CD4-positive, alpha-beta T cell treated with Interleukin-6 for 4 hours (primary cell): Measurements from ENCODE around the gene ACOT12.
"Not testable (repeated sequence)": the region's sequence is repeated elsewhere in the genome, so short reads cannot be mapped to it uniquely, and the experiment has no call there.

ENCODE experiments used
- DNase-seq: peaks from one replicate; pipeline ENCODE4 v3.0.0-alpha.2; 2020; ENCODE audit warnings: mixed read lengths

ACOT12 gene

DNA sequence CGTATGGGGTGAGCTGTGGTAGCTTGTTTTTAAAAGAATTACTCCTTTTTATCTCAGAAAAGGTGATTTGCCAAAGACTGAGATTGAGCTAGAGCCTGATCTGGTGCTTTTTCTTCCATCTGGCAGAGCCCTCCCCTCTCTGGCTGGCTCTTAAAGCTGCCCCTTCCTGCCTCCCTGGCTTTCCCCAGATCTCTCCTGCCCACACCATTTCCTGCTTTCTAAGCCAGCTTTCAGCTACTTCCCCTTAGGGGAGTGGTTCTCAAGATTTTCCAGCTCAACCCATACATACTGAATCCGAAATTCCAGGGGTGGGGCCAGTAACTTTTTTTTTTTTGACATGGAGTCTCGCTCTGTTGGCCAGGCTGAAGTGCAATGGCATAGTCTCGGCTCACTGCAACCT is 4.8 kb upstream of the ACOT12 start:
- DNase-seq = no peak

DNA sequence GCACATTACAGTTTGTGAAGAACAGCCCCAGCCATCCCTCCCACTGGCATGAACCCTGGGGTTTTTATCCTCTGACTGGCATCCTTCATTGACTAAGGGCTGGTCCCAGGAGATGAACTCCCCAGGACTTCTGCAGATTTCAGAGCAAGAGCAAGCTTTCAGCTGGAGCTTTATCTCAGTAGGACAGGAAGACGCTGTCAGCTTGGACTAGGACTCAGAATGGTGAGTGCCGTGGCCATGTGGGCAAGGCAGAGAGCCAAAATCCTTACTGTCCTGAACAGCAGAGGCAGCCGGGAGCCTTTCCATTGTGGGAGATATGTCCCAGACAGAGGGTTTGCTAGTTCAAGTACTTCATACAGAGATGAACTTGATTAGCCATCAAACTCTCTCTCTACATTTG is 3.2 kb upstream of the ACOT12 start:
- no peak for DNase-seq

DNA sequence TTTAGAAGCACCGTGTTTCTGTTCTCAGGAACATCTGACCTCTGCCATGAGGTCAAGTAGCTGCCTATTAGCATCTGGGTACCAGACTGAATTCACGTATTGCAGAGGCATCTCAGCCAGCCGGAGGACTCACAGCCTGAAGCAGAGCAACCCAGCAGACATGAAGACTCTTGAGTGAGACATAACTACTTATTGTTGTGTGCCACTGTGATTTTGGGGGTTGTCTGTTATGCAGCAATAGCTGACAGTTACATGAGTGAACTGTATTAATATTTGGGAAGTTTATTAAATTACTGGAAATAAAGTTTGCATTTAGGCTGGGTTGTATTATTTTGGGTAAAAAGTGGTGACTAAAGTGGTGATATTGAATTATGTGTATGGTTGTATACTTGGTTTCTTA is 1.3 kb upstream of the ACOT12 start:
- DNase-seq = no peak

DNA sequence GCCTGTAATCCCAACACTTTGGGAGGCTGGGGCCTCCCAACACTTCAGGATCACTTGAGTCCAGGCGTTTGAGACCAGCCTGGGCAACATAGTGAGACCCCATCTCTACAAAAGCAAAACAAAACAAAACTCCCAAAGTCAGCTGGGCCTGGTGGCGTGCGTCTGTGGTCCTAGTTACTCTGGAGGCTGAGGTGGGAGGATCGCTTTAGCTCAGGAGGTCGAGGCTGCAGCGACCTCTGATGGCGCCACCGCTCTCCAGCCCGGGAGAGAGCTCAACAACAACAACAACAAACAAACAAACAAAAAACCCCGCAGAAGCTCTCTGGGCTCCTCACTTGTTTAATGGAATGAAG is 528 bp downstream of the ACOT12 start:
- no peak for DNase-seq

DNA sequence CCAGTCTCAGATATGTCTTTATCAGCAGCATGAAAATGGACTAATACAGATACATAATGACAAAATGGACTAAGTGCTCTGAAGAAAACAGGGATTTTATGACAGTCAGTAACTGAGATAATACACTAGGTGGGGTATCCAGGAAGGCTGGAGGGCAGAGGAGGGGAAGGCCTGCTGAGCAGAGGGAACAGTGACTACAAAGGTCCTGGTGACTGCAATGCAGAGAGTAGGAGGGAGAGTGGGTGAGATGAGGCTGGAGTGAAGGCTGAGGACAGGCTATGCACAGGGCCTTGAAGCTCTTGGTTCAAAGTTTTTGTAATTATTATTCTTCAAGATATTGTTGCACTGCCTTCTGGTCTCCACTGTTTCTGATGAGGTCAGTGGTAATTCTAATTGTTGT is 4.9 kb downstream of the ACOT12 start:
- no peak for DNase-seq

DNA sequence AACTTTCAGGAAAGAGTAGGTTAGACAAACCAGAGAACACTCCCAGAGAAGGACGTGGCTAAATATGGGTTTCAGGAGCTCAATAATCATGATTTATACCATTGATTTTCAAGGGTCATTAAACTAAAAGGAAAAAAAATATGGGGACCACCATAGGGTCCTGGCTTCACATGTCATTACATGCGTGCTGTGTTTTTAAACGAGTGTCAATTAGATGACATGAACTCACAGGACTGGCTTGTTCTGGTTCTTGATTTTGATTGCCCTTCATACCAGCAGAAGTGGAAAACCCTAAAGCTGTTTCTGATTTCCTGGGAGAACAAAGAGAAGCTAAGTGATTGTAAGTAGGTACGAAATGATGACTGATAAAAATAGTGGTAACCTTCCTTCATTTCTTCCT is 5.8 kb downstream of the ACOT12 start:
- no peak for DNase-seq

DNA sequence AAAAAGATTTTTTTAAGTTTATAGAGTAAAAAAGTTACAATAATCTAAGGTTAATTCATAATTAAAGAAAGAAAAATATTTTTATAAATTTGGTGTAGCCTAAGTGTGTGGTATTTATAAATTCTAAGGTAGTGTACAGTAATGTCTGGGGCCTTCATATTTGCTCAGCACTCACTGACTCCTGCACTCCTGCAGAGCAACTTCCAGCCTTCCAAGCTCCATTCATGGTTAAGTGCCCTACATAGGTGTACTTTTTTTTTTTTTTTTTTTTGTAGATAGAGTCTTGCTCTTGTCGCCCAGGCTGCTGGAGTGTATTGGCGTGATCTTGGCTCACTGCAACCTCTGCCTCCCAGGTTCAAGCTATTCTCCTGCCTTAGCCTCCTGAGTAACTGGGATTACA is 10.1 kb downstream of the ACOT12 start:
- DNase-seq = no peak

DNA sequence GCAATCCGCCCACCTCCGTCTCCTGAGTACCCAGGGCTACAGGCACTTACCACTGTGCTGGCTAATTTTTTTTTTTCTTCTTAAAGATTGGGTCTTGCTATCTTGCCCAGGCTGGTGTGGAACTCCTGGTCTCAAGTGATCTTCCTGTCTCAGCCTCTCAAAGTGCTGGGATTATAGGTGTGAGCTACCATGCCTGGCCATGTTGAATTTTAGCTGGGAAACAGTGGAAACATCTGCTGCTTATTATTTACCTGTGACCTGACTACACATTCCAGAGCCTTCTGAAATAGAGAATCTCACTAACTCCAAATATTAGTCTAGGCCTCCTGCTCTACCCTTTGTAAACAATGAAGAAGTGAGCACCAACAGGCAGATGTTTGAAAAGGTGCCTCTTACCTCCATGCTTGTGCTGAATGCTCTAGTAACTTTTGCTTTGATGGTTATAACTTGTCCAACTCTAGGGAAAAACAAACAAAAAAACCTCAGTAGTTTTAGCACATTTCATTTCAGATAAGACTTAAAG is 22.5 kb downstream of the ACOT12 start:
- no peak for DNase-seq

DNA sequence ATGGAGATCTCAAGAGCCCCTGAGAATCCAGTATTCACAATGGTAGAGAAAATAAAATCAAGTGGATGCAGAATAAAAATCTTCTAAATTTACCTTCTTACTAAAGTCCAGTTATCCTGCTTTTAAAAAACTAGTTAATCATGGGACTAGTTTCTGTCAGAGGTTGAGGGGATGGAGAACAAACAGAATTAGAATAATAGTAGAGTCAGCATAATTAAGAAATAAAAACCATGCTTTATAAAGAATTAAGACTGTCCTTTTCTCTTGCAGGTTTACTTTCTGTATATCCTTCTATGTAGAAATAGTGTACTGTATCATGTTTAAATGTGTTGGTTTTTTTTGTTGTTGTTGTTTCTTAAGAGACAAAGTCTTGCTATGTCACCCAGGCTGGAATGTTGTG is 23.0 kb downstream of the ACOT12 start:
- no peak for DNase-seq

DNA sequence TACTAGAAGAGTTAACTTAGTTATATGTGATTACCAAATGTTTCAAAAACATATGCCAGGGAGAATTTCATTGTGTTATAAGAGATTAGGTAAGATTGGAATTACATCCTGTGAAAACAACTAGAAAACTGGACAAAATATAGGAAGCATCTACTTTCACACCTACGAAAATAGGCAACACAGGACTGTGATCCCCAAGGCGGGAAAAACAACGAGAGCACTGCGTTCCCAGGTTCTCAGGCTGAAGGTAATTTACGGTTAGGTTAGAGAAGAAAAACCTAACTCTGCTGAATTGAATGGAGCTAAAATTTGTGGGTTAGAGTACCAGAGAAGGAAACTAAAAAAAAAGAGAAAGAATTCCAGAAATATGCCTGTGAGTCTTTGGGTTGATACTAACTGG is 28.4 kb downstream of the ACOT12 start:
- DNase-seq = no peak

DNA sequence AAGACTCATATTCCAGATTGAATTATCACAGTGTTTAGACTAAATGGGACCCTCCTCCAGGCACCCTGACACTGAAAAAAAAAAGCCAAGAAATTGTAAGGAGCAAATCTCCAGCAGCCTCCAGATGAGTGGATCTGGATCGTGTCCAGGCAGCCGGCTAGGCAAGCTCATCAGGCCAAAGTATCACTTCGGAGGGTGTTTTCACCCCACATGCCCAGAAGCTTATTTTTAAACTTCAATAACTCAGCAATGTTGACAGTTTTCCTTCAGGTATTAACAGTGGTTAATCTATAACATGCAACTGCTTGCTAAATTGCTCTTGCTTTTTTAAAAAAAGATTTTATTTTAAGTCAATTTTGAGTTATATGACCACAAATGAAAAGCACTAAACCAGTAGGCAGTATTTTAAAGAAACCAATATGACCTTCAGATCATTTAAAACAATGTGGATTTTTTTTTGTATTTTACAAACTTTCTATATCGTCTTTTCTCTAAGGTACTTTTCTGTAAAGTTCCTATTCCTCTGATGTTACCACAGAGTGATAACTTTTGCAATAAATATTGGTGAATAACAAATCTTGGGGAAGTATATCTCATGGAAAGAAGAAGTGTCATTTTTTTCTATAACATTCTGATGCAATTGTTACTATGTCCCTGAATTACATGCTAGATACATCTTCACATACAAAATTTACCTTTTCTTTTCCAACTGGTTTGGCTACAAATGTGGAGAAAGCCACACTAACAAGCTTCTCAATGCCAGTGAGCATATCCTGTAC is 30.7 kb downstream of the ACOT12 start:
- DNase-seq = no peak

DNA sequence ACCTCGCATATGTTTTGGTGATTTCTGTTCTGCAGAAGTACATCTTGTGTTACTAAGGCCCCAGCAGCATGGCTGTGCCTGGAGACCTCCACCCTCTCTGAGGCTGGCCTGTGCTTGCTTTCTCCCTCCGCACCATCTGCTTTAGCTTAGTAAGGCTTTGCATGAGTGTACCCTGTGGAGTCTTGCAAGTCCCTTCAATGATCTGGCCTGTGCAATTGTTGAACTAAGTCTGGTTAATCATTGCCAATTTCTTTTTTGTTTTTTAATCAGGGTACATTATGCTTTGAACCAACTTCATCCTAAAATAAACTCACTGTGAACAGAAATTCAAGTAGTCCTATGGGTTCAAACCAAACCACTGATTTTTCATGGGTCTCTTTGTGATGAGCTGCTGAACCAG is 32.3 kb downstream of the ACOT12 start:
- DNase-seq = no peak

DNA sequence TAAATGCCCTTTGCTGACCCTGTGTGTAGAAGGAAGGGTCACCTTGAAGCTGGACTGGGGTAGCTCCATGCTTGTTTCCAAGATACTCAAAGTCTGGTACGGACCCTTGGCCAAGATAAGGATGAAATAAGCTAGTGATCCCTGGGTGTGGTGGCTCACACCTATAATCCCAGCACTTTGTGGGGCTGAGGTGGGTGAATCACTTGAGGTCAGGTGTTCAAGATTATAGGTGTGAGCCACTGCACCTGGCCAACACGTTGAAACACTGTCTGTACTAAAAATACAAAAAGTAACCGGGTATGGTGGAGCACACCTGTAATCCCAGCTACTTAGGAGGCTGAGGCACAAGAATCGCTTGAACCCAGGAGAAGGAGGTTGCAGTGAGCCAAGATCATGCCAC is 33.3 kb downstream of the ACOT12 start:
- no peak for DNase-seq

DNA sequence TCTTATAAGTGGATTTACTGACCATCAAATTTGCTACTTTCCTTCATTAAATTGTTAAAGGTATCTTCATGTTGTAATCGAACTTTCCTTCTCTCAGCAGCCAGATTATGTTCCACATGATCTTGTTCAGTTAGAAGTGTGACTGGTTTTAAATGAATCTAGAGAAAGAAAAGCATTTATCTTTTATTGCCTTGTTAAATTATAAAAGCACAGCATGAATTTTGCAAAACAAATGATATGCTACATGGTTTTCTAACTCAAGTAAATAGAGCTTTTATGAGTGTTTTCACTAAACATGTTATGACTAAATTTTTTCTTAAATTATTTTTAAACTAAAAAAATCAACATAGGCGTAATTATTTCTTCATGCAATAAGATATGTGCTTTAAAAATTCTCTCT is 34.1 kb downstream of the ACOT12 start:
- no peak for DNase-seq

DNA sequence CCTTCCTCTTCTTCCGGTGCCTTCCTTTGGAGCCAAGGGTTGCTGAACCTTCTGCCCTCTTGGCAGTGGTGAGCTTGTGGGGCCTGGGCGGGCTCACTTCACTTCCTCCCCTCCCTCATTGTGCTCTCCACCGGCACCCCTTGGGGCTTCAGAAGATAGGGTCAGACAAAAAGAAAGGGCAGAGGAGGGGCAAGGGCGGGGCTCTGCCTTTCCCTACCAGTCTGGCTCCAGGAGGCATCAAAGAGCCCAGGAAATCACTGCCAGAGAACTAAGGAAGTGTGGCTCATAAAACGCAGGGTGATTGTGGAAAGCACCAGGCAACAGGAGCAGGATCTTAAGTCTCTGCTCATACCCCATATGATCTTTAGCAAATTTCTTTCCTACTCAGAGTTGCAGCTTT is 34.8 kb downstream of the ACOT12 start:
- DNase-seq = no peak

DNA sequence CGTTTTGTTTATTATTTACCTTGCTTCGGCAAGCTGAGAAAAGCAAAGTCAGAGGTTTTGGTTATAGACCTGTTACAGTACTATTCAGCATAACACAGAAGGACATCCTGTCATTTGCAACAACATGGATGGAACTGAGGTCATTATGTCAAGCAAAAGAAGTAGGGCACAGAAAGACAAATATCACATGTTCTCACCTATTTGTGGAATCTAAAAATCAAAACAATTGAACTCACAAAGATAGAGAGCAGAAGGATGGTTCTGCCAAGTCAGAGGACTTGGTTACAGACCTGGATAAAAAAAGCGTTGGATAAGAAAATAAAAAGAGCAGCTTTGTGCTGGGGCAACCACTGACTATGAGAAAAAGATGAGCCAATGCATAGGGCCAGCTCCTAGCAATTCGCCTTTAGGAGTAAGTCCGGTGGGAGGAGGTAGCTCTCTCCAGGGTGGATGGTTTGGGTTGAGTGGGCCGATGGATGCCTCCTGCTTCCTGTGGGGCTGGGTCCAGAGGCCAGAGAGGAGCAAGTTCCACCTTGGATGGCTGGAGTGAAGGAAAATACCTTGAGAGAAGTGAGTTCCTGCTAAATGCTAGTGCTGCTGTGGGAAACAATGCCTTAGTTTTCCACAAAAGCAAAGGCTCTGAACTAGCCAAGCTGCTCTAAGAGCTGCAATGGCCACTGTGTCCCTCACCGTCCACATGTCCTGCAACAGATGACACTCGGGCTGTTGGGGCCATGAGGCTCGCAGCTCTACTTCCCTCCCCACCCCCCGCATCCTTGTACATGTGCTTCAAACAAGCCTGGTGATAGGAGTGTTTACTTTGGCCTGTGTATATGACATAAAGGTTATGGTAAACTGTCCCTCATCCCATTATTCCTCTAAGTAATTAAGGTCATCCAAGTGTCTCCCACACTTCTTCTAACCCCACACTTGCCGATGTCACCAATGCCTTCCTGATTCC is 38.4 kb downstream of the ACOT12 start:
- DNase-seq = no peak

DNA sequence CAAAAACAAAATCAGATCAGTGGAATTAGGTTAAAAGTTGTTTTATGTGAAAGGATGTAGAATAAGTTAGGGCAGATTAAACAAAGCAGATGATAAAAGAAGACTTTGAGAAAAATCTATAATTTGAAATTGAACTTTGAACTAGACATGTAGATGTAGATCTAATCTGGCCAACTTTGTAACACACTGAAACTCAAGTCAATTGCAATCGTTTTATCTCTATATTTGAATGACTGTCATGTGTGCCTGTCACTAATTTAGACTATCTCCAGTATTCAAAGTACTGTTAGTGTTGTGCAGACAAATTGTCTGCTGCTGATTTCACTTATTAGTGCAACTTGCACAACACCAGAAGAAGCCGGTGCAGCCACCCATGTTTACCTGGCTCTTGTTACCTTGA is 39.8 kb downstream of the ACOT12 start:
- DNase-seq = no peak

DNA sequence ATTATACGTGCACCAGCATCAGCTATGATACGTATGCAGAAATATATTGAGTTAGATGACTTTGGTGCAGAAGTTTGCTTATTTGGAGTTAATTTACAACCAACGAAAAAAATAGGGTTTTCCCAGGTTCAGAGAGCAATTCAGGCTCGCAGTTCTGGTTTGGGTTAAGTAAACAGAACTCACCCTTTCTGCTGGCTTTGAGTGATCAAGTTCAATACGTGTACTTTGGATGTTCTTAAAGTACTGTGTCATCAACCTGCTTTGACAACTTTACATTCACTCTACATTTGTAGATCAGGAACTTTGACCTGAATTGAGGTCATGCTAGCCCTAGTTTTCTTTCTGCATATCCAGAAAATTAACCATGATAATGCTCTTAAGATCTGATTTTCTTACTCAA is 40.7 kb downstream of the ACOT12 start:
- DNase-seq = no peak

DNA sequence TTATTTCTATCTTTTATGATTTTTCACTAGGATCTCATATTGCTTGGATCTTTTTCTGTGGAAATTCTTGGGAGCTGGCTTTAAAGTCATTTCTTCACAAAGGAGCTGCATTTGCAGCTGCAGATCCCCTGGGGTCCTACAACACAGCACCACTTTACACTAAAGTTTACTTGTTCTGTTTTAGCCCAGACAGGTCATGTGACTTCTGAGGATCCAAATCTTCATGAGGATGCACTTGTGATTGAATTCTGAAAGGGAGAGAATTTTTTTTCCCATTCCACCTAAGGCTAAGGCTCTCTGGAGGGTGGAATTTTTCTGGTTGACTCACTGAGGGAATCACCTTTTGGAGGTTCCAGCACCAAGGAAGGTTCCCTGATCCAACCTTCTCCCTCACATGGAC is 43.4 kb downstream of the ACOT12 start:
- DNase-seq = no peak

DNA sequence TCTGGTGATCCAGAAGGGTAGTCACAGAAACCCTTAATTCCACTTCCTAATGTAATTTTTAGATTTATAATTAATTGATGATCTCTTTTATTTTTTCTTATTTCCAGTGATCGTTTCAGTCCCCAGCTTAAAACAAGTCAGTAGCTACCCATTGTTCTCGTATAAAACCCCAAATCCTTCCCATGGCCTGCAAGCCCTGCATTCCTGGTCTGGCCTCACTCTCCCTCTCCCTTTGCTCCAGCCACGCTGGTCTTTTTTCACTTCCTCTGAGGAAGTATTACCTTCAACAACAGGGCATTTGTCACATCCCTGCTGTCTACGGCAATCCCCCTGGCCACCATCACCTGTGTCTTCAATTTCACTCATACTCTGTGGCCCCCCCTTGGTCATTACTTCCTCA is 44.8 kb downstream of the ACOT12 start:
- DNase-seq = no peak

DNA sequence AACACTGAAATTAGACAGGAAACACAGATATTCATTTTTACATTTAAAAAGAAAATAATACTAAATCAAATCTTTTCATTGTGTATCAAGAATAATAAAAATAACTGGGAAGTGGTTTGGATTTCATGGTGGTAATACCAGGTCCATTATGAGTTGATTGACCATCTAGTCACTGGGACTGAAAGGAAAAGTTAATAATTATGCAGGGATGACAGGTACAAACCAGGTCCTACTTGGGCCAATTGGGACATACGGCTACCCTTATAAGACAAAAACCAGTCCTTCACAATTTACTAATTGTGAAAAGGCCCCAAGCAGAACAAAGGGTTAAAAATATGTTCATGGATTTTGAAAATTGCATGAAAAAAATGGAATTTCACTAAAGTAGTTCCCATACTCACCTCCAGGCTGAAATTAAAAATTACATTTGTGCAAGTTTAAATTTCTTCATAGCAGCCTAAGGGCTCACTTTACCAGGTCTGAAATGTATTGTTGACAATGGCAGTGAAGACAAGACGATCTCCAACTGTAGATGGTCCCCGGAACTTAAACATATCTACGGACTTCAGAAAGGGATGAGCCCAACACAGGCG is 48.4 kb downstream of the ACOT12 start:
- no peak for DNase-seq

DNA sequence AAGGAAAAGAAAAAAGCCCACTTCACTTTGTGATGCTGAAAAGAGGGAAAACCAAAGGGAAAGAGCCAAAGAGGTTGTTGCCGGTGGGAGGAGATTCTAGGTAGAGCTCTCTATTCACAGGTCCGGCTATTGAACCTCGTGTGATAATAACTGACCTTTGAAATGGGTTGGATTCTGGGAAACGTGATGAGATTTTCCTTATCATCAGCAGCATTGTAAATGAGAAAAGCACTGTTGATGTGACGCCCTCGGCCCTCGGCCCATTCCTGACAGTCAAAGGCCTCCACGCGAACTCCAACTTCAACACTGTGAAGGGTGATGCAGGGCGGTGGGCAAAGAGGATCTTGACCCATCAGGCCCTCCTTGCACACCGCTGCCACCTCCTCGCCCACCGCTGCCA is 49.2 kb downstream of the ACOT12 start:
- DNase-seq = no peak

DNA sequence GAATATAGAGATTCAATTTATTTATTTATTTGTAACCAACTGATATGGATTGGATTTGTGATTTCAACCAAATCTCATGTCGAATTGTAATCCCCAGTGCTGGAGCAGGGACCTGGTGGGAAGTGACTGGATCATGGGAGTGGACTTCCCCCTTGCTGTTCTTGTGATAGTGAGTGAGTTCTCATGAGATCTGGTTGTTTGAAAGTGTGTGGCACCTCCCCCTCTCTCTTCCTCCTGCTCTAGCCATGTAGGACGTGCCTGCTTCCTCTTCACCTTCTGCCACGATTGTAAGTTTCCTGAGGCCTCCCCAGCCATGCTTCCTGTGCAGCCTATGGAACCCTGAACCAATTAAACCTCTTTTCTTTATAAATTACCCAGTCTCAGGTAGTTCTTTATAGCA is 55.7 kb downstream of the ACOT12 start:
- not testable (repeated sequence) for DNase-seq

DNA sequence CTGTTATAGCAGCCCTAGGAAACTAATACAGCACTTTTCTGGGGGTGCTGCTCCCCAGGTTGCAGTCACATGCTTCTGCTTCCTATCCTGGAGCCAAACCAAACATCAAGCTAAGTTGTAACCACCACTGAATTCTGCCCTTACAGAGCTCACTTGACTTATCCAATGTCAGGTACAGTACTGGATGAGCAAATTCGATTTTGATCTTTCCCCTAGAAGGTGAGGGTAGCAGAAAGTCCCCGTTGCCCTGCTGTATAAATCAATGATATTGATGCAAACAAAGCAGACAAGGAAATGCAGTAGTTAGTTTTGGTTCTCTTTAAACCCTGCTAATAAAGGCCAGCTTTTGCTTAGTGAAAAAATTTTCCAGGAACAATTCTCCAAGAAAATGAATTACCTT is 56.1 kb downstream of the ACOT12 start:
- no peak for DNase-seq
